ENCODE data around the gene YPEL2. TPM values are rescaled to one million over a fixed set of nuclear protein-coding genes. Genes with fewer than 3 reads are reported as not detected.

The YPEL2 gene
- total RNA-seq, 5 donors from 2014 or later (not counting 1 experiment from before 2014, with no cell fraction given): 29.7 to 58.5 (median 52.0) TPM

DNA sequence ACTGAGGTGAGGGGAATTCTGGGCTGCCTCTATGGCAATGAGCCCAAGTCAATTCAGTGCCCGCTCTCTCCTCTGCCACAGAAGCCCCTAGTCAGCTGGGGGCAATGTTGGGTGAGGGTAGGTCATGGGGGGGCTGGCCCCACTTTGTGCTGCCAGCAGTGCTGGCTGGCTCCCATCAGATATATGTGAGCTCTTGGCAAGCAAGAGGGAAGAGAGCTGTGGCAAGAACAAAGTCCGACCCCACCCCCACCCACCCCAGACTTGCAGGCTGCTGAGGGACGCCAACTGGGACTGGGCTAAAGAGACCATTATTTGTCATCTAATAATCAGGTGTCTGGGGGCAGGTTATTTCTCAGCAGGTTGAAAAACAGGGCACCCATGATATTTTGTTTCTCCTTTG, 89.4 kb downstream of the YPEL2 start:
- Histone ChIP-seq H3K4me3 (ENCODE audit: control insufficient read depth in 1 of 2, extremely low read depth in 1 of 2, low read length in 1 of 2) (no peak overlapping the region), H3K27ac (ENCODE audit: low read length) (no peak overlapping the region), H3K4me1 (ENCODE audit: control insufficient read depth in 1 of 2, extremely low read depth in 1 of 2, insufficient read depth in 2 of 2, low read length in 2 of 2) (no peaks in the 10 kb centered on the region), H3K36me3 (ENCODE audit: control insufficient read depth in 2 of 2, extremely low read depth in 1 of 2, insufficient read depth in 1 of 2, low read length in 1 of 2) (no peaks in the 10 kb centered on the region), H3K27me3 (replicated peaks in 1 of 2; ENCODE audit: control insufficient read depth in 2 of 2, extremely low read depth in 1 of 2, insufficient read depth in 2 of 2, low read length in 1 of 2) (peaks cover 0 to 2% of the 10 kb centered on the region in 2 experiments), H3K9me3 (no peaks in the 10 kb centered on the region)
- Mint-ChIP-seq H3K27me3 (no peaks in the 10 kb centered on the region), H3K4me1 (peaks cover 3 to 6% (median 5%) of the 10 kb centered on the region in 3 donors), H3K9me3 (no peaks in the 10 kb centered on the region), H3K27ac (no peak overlapping the region), H3K36me3 (no peaks in the 10 kb centered on the region), H3K4me3 (no peak overlapping the region)
- DNase-seq (no peak), ATAC-seq (replicated peaks in 1 of 4) (no peak)
- WGBS (ENCODE audit: insufficient coverage): no CpG with 5 or more reads among the region's 3 CpGs
- CTCF ChIA-PET: no interaction called here
- POLR2A ChIA-PET: no interaction called here

DNA sequence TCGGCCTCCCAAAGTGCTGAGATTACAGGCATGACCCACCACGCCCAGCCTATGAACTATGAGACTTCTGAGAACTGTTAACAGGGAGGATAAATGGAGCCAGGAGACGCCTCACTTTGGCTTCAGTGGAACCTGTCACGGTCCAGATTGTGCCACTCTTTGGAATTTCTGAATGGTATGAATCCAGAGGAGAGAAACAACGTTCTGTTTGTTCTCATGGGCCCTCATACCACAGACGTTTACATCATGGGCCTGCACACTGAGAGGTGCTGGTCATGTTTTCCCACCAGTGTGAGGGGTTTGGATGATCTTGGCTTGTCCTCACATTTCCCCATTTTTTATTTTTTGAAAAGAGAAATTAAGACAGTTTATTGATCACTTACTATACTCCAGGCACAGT, 90.3 kb downstream of the YPEL2 start:
- H3K27ac Mint-ChIP-seq: no peak overlapping the region
- no peaks in the 10 kb centered on the region for H3K36me3 Mint-ChIP-seq
- no peaks in the 10 kb centered on the region for H3K4me1 Mint-ChIP-seq
- H3K9me3 Mint-ChIP-seq: no peaks in the 10 kb centered on the region
- DNase-seq: no peak
- no peak overlapping the region for H3K4me3 ChIP-seq (ENCODE audit: control insufficient read depth in 1 of 2, extremely low read depth in 1 of 2, low read length in 1 of 2)
- CTCF ChIA-PET: no interaction called here
- H3K27me3 ChIP-seq (replicated peaks in 1 of 2; ENCODE audit: control insufficient read depth in 2 of 2, extremely low read depth in 1 of 2, insufficient read depth in 2 of 2, low read length in 1 of 2): peaks cover 0 to 2% of the 10 kb centered on the region in 2 experiments
- no peaks in the 10 kb centered on the region for H3K9me3 ChIP-seq
- no peaks in the 10 kb centered on the region for H3K36me3 ChIP-seq (ENCODE audit: control insufficient read depth in 2 of 2, extremely low read depth in 1 of 2, insufficient read depth in 1 of 2, low read length in 1 of 2)
- H3K27ac ChIP-seq (ENCODE audit: low read length): no peak overlapping the region
- H3K4me3 Mint-ChIP-seq: no peak overlapping the region
- ATAC-seq (replicated peaks in 1 of 4): no peak
- no peaks in the 10 kb centered on the region for H3K27me3 Mint-ChIP-seq
- no peaks in the 10 kb centered on the region for H3K4me1 ChIP-seq (ENCODE audit: control insufficient read depth in 1 of 2, extremely low read depth in 1 of 2, insufficient read depth in 2 of 2, low read length in 2 of 2)
- POLR2A ChIA-PET: no interaction called here
- 77% methylated on average over 4 of the region's 6 CpGs for WGBS (ENCODE audit: insufficient coverage)

DNA sequence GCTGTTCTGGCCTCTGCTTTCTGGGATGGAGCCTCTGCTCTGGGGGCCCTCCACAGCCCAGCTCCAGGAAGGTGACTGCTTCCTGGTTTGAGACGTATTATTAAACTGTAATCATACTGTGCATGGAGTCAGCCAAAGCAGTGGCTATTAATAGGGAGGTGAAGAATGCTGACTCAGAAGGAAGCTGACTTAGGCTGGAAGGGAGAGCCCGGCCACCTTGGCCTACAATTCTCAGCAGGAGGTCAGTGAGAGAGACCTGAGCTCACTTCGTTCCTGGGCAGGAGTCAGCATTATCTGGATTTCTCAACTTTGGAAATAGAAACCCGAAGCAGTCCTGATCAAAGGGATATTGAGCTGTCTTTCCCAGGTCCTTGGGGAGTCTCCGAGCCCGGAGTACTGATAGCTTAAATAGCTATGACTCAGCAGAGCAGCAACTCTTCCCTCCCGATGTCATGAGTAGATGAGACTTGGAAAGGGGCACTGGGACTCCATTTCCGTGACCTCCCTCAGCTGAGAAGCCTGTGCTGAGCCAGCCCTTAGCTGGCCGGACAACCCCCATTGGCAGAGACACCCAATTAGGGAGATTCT, 91.8 kb downstream of the YPEL2 start:
- H3K27me3 ChIP-seq (replicated peaks in 1 of 2; ENCODE audit: control insufficient read depth in 2 of 2, extremely low read depth in 1 of 2, insufficient read depth in 2 of 2, low read length in 1 of 2): peaks cover 0 to 2% of the 10 kb centered on the region in 2 experiments
- ChIA-PET POLR2A (interaction anchor here in 1 of 2 donors (0.5 kb wide), 1 partner anchor 74 kb away, joined by 9 read pairs; no protein-coding TSS in a partner anchor), CTCF (interaction anchor here in 1 of 2 donors (0.5 kb wide), 1 partner anchor 45 kb away, joined by 3 read pairs; no protein-coding TSS in a partner anchor)
- H3K36me3 ChIP-seq (ENCODE audit: control insufficient read depth in 2 of 2, extremely low read depth in 1 of 2, insufficient read depth in 1 of 2, low read length in 1 of 2): no peaks in the 10 kb centered on the region
- no peak overlapping the region for H3K27ac Mint-ChIP-seq
- WGBS (ENCODE audit: insufficient coverage): 80% methylated on average over 8 of the region's 9 CpGs
- H3K4me3 ChIP-seq (ENCODE audit: control insufficient read depth in 1 of 2, extremely low read depth in 1 of 2, low read length in 1 of 2): no peak overlapping the region
- no peaks in the 10 kb centered on the region for H3K9me3 ChIP-seq
- no peaks in the 10 kb centered on the region for H3K36me3 Mint-ChIP-seq
- no peaks in the 10 kb centered on the region for H3K27me3 Mint-ChIP-seq
- no peaks in the 10 kb centered on the region for H3K4me1 ChIP-seq (ENCODE audit: control insufficient read depth in 1 of 2, extremely low read depth in 1 of 2, insufficient read depth in 2 of 2, low read length in 2 of 2)
- DNase-seq: no peak
- no peaks in the 10 kb centered on the region for H3K9me3 Mint-ChIP-seq
- no peak overlapping the region for H3K4me3 Mint-ChIP-seq
- H3K4me1 Mint-ChIP-seq: peaks cover 7 to 9% (median 8%) of the 10 kb centered on the region in 3 donors
- H3K27ac ChIP-seq (ENCODE audit: low read length): no peak overlapping the region
- no peak for ATAC-seq (replicated peaks in 1 of 4)

DNA sequence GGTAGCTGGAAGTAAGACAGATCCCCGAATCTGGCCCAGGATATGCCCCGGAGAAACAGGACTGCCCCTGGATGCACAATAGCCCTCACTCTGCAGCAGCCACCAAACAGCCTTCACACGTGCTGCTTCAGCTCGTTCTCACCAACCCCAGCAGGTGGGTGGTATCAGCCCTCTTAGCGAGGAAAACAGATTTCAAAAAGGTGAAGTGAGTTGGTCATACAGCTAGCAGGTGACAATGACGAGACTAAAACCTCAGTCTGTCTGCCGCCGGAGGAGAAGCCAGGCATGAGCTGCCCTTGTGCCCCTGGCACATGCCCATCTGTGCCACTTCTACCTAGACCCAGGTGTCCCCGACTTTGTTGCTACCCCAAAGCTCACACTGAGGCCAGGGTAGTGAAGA, 92.4 kb downstream of the YPEL2 start:
- H3K9me3 ChIP-seq: no peaks in the 10 kb centered on the region
- H3K27me3 ChIP-seq (replicated peaks in 1 of 2; ENCODE audit: control insufficient read depth in 2 of 2, extremely low read depth in 1 of 2, insufficient read depth in 2 of 2, low read length in 1 of 2): peaks cover 0 to 2% of the 10 kb centered on the region in 2 experiments
- H3K4me1 Mint-ChIP-seq: peaks cover 7 to 9% (median 8%) of the 10 kb centered on the region in 3 donors
- no peak overlapping the region for H3K4me3 ChIP-seq (ENCODE audit: control insufficient read depth in 1 of 2, extremely low read depth in 1 of 2, low read length in 1 of 2)
- no peaks in the 10 kb centered on the region for H3K4me1 ChIP-seq (ENCODE audit: control insufficient read depth in 1 of 2, extremely low read depth in 1 of 2, insufficient read depth in 2 of 2, low read length in 2 of 2)
- POLR2A ChIA-PET: interaction anchor here in 1 of 2 donors (0.5 kb wide), 1 partner anchor 111 kb away, joined by 5 read pairs; no protein-coding TSS in a partner anchor
- no peak overlapping the region for H3K4me3 Mint-ChIP-seq
- 86% methylated on average over 8 of the region's 9 CpGs for WGBS (ENCODE audit: insufficient coverage)
- DNase-seq (no peak), ATAC-seq (replicated peaks in 1 of 4) (no peak)
- no peaks in the 10 kb centered on the region for H3K36me3 Mint-ChIP-seq
- no peak overlapping the region for H3K27ac Mint-ChIP-seq
- H3K27ac ChIP-seq (ENCODE audit: low read length): no peak overlapping the region
- no peaks in the 10 kb centered on the region for H3K27me3 Mint-ChIP-seq
- CTCF ChIA-PET: no interaction called here
- no peaks in the 10 kb centered on the region for H3K9me3 Mint-ChIP-seq
- no peaks in the 10 kb centered on the region for H3K36me3 ChIP-seq (ENCODE audit: control insufficient read depth in 2 of 2, extremely low read depth in 1 of 2, insufficient read depth in 1 of 2, low read length in 1 of 2)

DNA sequence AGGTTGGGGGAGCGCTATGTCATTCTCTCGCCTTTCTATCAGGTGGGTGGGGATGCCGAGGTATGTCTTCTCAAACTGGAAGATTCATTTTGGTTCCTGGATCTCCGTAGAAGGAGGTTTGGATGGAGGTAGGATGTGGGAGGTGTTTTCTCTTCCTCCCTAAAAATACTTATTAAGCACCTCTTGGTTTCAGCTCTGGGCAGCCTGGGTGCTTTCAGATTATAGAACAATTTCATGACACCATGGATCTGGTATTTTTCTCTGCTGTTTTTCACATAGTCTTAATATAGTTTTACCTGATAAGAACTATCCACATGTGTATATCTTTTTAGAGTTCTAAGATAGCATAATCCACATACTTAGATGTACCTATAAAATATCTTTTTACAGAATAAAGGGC, 92.9 kb downstream of the YPEL2 start:
- H3K4me3 ChIP-seq (ENCODE audit: control insufficient read depth in 1 of 2, extremely low read depth in 1 of 2, low read length in 1 of 2): no peak overlapping the region
- H3K27me3 Mint-ChIP-seq: no peaks in the 10 kb centered on the region
- no peak overlapping the region for H3K4me3 Mint-ChIP-seq
- no peaks in the 10 kb centered on the region for H3K36me3 ChIP-seq (ENCODE audit: control insufficient read depth in 2 of 2, extremely low read depth in 1 of 2, insufficient read depth in 1 of 2, low read length in 1 of 2)
- H3K27ac ChIP-seq (ENCODE audit: low read length): no peak overlapping the region
- H3K4me1 Mint-ChIP-seq: peaks cover 7 to 9% (median 8%) of the 10 kb centered on the region in 3 donors
- peaks cover 0 to 2% of the 10 kb centered on the region in 2 experiments for H3K27me3 ChIP-seq (replicated peaks in 1 of 2; ENCODE audit: control insufficient read depth in 2 of 2, extremely low read depth in 1 of 2, insufficient read depth in 2 of 2, low read length in 1 of 2)
- H3K27ac Mint-ChIP-seq: no peak overlapping the region
- H3K4me1 ChIP-seq (ENCODE audit: control insufficient read depth in 1 of 2, extremely low read depth in 1 of 2, insufficient read depth in 2 of 2, low read length in 2 of 2): no peaks in the 10 kb centered on the region
- WGBS (ENCODE audit: insufficient coverage): no CpG with 5 or more reads among the region's 4 CpGs
- H3K9me3 ChIP-seq: no peaks in the 10 kb centered on the region
- CTCF ChIA-PET: interaction anchor here in 1 of 2 donors (0.6 kb wide), 1 partner anchor 113 kb away, joined by 3 read pairs; no protein-coding TSS in a partner anchor
- no peak for DNase-seq
- no peaks in the 10 kb centered on the region for H3K9me3 Mint-ChIP-seq
- ATAC-seq (replicated peaks in 1 of 4): no peak
- POLR2A ChIA-PET: no interaction called here
- no peaks in the 10 kb centered on the region for H3K36me3 Mint-ChIP-seq

DNA sequence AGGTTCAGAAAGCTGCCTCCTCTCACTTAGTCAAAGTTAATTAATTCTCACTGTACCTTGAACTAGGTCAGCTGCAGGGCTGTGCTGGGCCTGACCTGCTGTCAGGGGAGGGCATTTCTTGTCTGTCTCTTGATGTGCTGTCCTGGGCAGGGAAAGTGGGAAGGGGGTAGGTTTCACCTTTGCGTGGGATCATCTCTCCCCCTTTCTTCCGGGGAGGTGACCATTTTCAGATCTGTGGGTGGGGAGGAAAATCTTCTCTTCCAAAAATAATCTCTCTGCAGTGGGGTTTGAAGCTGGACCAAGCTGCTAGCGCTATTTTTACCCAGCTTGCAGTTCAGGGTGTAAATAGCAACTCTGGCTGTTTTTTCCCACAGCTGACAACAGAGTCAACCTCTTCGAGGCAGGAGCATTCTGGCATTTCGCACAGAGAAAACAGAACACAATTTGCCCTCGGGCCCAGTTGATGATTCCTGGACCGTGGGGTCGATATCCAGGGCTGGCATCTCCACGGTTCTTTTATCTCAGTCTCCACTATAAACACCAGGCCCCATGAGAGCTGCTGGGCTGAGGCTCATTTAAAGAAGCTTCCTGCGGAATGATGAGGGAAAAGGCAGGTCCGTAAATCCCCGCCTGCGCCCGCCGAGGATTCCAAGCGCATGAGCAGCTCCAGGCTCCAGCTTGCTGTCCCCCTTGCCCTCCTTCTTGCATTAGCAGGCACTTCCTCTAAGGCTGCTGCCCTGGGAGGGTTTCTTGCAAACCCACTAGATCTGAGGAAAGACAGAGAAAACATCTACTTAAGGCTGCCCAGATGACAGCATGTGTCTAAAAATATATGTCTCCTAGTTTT, 93.9 kb downstream of the YPEL2 start:
- Mint-ChIP-seq H3K27me3 (no peaks in the 10 kb centered on the region), H3K36me3 (no peaks in the 10 kb centered on the region), H3K4me3 (no peak overlapping the region), H3K4me1 (peaks cover 7 to 9% (median 8%) of the 10 kb centered on the region in 3 donors), H3K9me3 (no peaks in the 10 kb centered on the region), H3K27ac (no peak overlapping the region)
- Histone ChIP-seq H3K36me3 (ENCODE audit: control insufficient read depth in 2 of 2, extremely low read depth in 1 of 2, insufficient read depth in 1 of 2, low read length in 1 of 2) (no peaks in the 10 kb centered on the region), H3K4me1 (ENCODE audit: control insufficient read depth in 1 of 2, extremely low read depth in 1 of 2, insufficient read depth in 2 of 2, low read length in 2 of 2) (no peaks in the 10 kb centered on the region), H3K4me3 (ENCODE audit: control insufficient read depth in 1 of 2, extremely low read depth in 1 of 2, low read length in 1 of 2) (no peak overlapping the region), H3K9me3 (no peaks in the 10 kb centered on the region), H3K27ac (ENCODE audit: low read length) (no peak overlapping the region), H3K27me3 (replicated peaks in 1 of 2; ENCODE audit: control insufficient read depth in 2 of 2, extremely low read depth in 1 of 2, insufficient read depth in 2 of 2, low read length in 1 of 2) (peaks cover 0 to 2% of the 10 kb centered on the region in 2 experiments)
- POLR2A ChIA-PET: interaction anchor here in 1 of 2 donors (0.6 kb wide), 1 partner anchor 87 kb away, joined by 3 read pairs; no protein-coding TSS in a partner anchor
- DNase-seq: no peak
- 88% methylated on average over 12 of the region's 16 CpGs for WGBS (ENCODE audit: insufficient coverage)
- no peak for ATAC-seq (replicated peaks in 1 of 4)
- CTCF ChIA-PET: interaction anchor here in 1 of 2 donors (0.5 kb wide), 1 partner anchor 101 kb away, joined by 3 read pairs; no protein-coding TSS in a partner anchor
